HepG2 (cell line): ENCODE results near the gene LAMP1.

ENCODE experiments used
- CCAR2 ChIP-seq: fragments of 200-400 bp; formaldehyde crosslinking; optimal IDR thresholded peaks from 2 replicates; pipeline ENCODE3; 2018; ENCODE audit warnings: low read depth, mild to moderate bottlenecking, low read length, moderate library complexity
- ELF1 ChIP-seq: sonication (generic); formaldehyde crosslinking; IDR thresholded peaks from 2 replicates; pipeline ENCODE4 v1.4.0; 2020; ENCODE audit warnings: missing genetic modification reagents
- ESRRA ChIP-seq: sonication (generic); formaldehyde crosslinking; IDR thresholded peaks from 2 replicates; pipeline ENCODE4 v1.5.1; 2020; ENCODE audit warnings: mild to moderate bottlenecking, low read depth, missing genetic modification reagents
- HHEX ChIP-seq: IDR thresholded peaks from 2 replicates; pipeline ENCODE4 v1.6.1; 2016; ENCODE audit warnings: control low read depth
- KDM4B ChIP-seq: sonication (generic); formaldehyde crosslinking; IDR thresholded peaks from 2 replicates; pipeline ENCODE4 v1.4.0; 2020; ENCODE audit warnings: missing genetic modification reagents
- TARDBP ChIP-seq: sonication (generic); formaldehyde crosslinking; IDR thresholded peaks from 2 replicates; pipeline ENCODE4 v1.8.0; 2022; ENCODE audit warnings: mild to moderate bottlenecking, missing genetic modification reagents
- ZNF274 ChIP-seq: sonication (generic); formaldehyde crosslinking; IDR thresholded peaks from 2 replicates; pipeline ENCODE4 v1.5.1; 2020; ENCODE audit warnings: mild to moderate bottlenecking, missing genetic modification reagents
- TF ChIP-seq, protein P1 (sequence below): sonication (generic); formaldehyde crosslinking; IDR thresholded peaks from 2 replicates; pipeline ENCODE4 v1.4.0; 2020; ENCODE audit warnings: mild to moderate bottlenecking, missing genetic modification reagents

DNA sequence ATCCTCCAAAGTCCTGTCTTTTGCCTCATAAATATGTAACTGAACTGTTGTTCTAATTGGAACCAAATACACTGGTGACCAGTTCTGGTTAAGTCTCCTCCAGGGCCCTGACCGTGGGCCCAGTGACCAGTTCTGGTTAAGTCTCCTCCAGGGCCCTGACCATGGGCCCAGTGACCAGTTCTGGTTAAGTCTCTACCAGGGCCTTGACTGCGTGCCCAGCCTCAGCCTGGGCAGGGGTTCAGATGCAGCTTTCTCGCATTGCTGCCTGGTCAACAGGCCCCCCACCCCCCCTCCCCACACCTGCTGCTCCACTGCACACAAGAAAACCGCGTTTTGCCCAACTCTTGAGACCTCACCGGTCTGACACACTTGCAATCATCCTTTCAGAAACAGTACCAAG lies 70.7 kb downstream of the LAMP1 start:
- TF ChIP-seq CCAR2 (no peak), KDM4B (CRISPR knock-in tag) (no peak), ZNF274 (no peak), HHEX (no peak), ESRRA (CRISPR knock-in tag) (no peak), ELF1 (CRISPR knock-in tag) (no peak), TARDBP (no peak)
- TF ChIP-seq, protein P1, sequence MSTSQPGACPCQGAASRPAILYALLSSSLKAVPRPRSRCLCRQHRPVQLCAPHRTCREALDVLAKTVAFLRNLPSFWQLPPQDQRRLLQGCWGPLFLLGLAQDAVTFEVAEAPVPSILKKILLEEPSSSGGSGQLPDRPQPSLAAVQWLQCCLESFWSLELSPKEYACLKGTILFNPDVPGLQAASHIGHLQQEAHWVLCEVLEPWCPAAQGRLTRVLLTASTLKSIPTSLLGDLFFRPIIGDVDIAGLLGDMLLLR (CRISPR knock-in tag): no peak
